CD14-positive monocyte (primary cell): ENCODE results near the gene UNC5A. TPM values are rescaled to one million over a fixed set of nuclear protein-coding genes. Genes with fewer than 3 reads are reported as not detected.
A peak's percentile ranks its signal among the peaks of the same experiment; 100 is the strongest.

Experiments used
- DNase-seq, 3 donors: peaks; one replicate each; pipeline ENCODE4 v3.0.0-alpha.2; 2011 to 2022
- H2AFZ ChIP-seq: 2 replicates; pipeline ENCODE4 v1.6.0; 2012; ENCODE audit warnings: mild to moderate bottlenecking, low read depth, low read length, inconsistent platforms; ENCODE audit not compliant: insufficient read depth, poor library complexity, severe bottlenecking
- H3K27ac ChIP-seq, 2 donors: 1 replicate in 1 of 2; 2 replicates in 1 of 2; pipeline ENCODE4 v1.5.1; 2012 to 2013; ENCODE audit warnings: low read length in 2 of 2, control low read depth in 1 of 2, inconsistent platforms in 1 of 2, low read depth in 1 of 2, mild to moderate bottlenecking in 1 of 2
- H3K27me3 ChIP-seq, 2 donors: one replicate each; pipeline versions ENCODE4 v1.6.0 to v1.6.1; 2011 to 2013; ENCODE audit warnings: low read length in 2 of 2; ENCODE audit not compliant: control insufficient read depth in 2 of 2, insufficient read depth in 2 of 2
- H3K36me3 ChIP-seq, 2 donors: replicated peaks in 1 of 2; 1 replicate in 1 of 2; 2 replicates in 1 of 2; pipeline versions ENCODE4 v1.5.1 to v1.6.1; 2012 to 2013; ENCODE audit warnings: low read length in 2 of 2, control low read depth in 1 of 2, inconsistent platforms in 1 of 2, mild to moderate bottlenecking in 1 of 2; ENCODE audit not compliant: insufficient read depth in 2 of 2, control insufficient read depth in 1 of 2
- H3K4me1 ChIP-seq, 2 donors: 1 replicate in 1 of 2; 2 replicates in 1 of 2; pipeline versions ENCODE4 v1.5.1 to v1.6.1; 2012 to 2013; ENCODE audit warnings: low read length in 2 of 2, control low read depth in 1 of 2, inconsistent platforms in 1 of 2, mild to moderate bottlenecking in 1 of 2, moderate library complexity in 1 of 2; ENCODE audit not compliant: insufficient read depth in 2 of 2, control insufficient read depth in 1 of 2
- H3K4me2 ChIP-seq: replicated peaks from 2 replicates; pipeline ENCODE3; 2012; ENCODE audit warnings: low read length, moderate library complexity, mild to moderate bottlenecking; ENCODE audit not compliant: poor library complexity, severe bottlenecking; ENCODE audit errors: extremely low read depth
- H3K4me3 ChIP-seq, 3 experiments: fragments of 200-600 bp in 1 of 3; sonication (generic) in 1 of 3; replicated peaks in 1 of 3; 1 replicate in 2 of 3; 2 replicates in 1 of 3; pipeline ENCODE4 v1.5.1; 2011 to 2013; ENCODE audit warnings: low read length in 3 of 3, mild to moderate bottlenecking in 3 of 3, control low read depth in 2 of 3, low read depth in 2 of 3, inconsistent platforms in 1 of 3, moderate library complexity in 1 of 3
- H3K79me2 ChIP-seq: 2 replicates; pipeline ENCODE4 v1.6.0; 2012; ENCODE audit warnings: mild to moderate bottlenecking, control low read depth, inconsistent platforms, low read length, moderate library complexity; ENCODE audit not compliant: insufficient read depth
- H3K9ac ChIP-seq: 2 replicates; pipeline ENCODE4 v1.6.0; 2017; ENCODE audit warnings: low read length, mild to moderate bottlenecking; ENCODE audit not compliant: insufficient read depth, poor library complexity, severe bottlenecking
- H3K9me3 ChIP-seq, 2 donors: replicated peaks in 1 of 2; 1 replicate in 1 of 2; 2 replicates in 1 of 2; pipeline versions ENCODE4 v1.5.1 to v1.6.1; 2012 to 2013; ENCODE audit warnings: low read length in 2 of 2, control low read depth in 1 of 2; ENCODE audit not compliant: control insufficient read depth in 1 of 2, insufficient read depth in 1 of 2
- H4K20me1 ChIP-seq: 2 replicates; pipeline ENCODE4 v1.6.0; 2012; ENCODE audit warnings: mild to moderate bottlenecking, low read length, control low read depth, moderate library complexity; ENCODE audit not compliant: insufficient read depth
- H3K27ac Mint-ChIP-seq, 7 donors: one replicate each; pipeline ENCODE4 v1.8.0; 2020; ENCODE audit warnings: mild to moderate bottlenecking in 7 of 7, mixed read lengths in 7 of 7, moderate library complexity in 6 of 7, inconsistent platforms in 2 of 7
- H3K27me3 Mint-ChIP-seq, 3 donors: one replicate each; pipeline ENCODE4 v1.8.0; 2021 to 2022; ENCODE audit warnings: low read depth in 3 of 3, mild to moderate bottlenecking in 3 of 3, mixed read lengths in 3 of 3, moderate library complexity in 3 of 3, inconsistent platforms in 1 of 3
- H3K36me3 Mint-ChIP-seq, 2 donors: one replicate each; pipeline ENCODE4 v1.8.0; 2020; ENCODE audit warnings: mixed read lengths in 2 of 2, inconsistent platforms in 1 of 2, mild to moderate bottlenecking in 1 of 2
- H3K4me1 Mint-ChIP-seq: one replicate; pipeline ENCODE4 v1.8.0; 2020; ENCODE audit warnings: mild to moderate bottlenecking, mixed read lengths
- H3K4me3 Mint-ChIP-seq, 2 donors: one replicate each; pipeline ENCODE4 v1.8.0; 2020; ENCODE audit warnings: mild to moderate bottlenecking in 2 of 2, mixed read lengths in 2 of 2, moderate library complexity in 1 of 2
- H3K9me3 Mint-ChIP-seq, 7 donors: one replicate each; pipeline ENCODE4 v1.8.0; 2020 to 2022; ENCODE audit warnings: mixed read lengths in 7 of 7, mild to moderate bottlenecking in 6 of 7, moderate library complexity in 6 of 7, inconsistent platforms in 2 of 7
- CTCF ChIP-seq: fragments of 200-600 bp; IDR thresholded peaks from one replicate; pipeline ENCODE4 v1.8.0; 2022; ENCODE audit warnings: antibody characterized with exemption, mild to moderate bottlenecking
- WGBS: methylation state at CpG from one replicate; pipeline ENCODE4 v1.1.5; 2013; ENCODE audit warnings: missing lambda C conversion rate; ENCODE audit not compliant: insufficient coverage; 5-methylcytosine and 5-hydroxymethylcytosine counted together
- intact Hi-C, 2 donors: fragments of 100-400 bp; cut with micrococcal nuclease; formaldehyde crosslinking; loops; one replicate each; pipeline versions ENCODE4 v1.15.0 to v1.15.1; 2023
- polyA plus RNA-seq, 3 donors: library from polyadenylated mRNA; depleted of rRNA in 1 of 3; unstranded in 2 of 3; stranded (reverse) in 1 of 3; fragments of 300-500 nt in 2 of 3; fragments of >200 nt in 1 of 3; fragmentation: Illumina TruSeq in 2 of 3; gene quantifications; 1 replicate in 2 of 3; 2 replicates in 1 of 3; pipeline ENCODE4 v1.2.3, GENCODE V29; 2012 to 2021

UNC5A gene
- polyA plus RNA-seq, 3 donors, result 0.03 to 0.07 TPM; not detected in 1

- H3K4me1 Mint-ChIP-seq, result peaks cover 18% of the 10 kb centered on the region
- Histone ChIP-seq H3K9ac (no peak overlapping the region), H3K9me3 (no peaks in the 10 kb centered on the region), H3K27me3 (no peaks in the 10 kb centered on the region), H3K4me3 (no peak overlapping the region), H3K27ac (peak overlapping the region in 1 of 2 donors; percentile 20), H4K20me1 (peaks cover 100% of the 10 kb centered on the region), H3K79me2 (peaks cover 5% of the 10 kb centered on the region), H3K4me2 (no peak overlapping the region), H2AFZ (no peak overlapping the region), H3K36me3 (peaks cover 70 to 73% of the 10 kb centered on the region in 2 donors), H3K4me1 (peaks cover 0 to 15% of the 10 kb centered on the region in 2 donors)
- no peak for TF ChIP-seq CTCF
- intact Hi-C loops, result no loop called here
- no peaks in the 10 kb centered on the region for H3K9me3 Mint-ChIP-seq
- H3K36me3 Mint-ChIP-seq, result peaks cover 66 to 74% of the 10 kb centered on the region in 2 donors
- no peak for DNase-seq
- H3K27me3 Mint-ChIP-seq, result peaks cover 0 to 4% (median 1%) of the 10 kb centered on the region in 3 donors
- WGBS, result 94% methylated on average over 24 of the region's 25 CpGs
- H3K4me3 Mint-ChIP-seq, result no peak overlapping the region
- H3K27ac Mint-ChIP-seq, result peak overlapping the region in 4 of 7 donors; percentile 18 to 73 (median 66)
These were observed 71.6 kb downstream of the UNC5A start for GRCh38 chr5:176881816-176882566.

- TF ChIP-seq CTCF, result no peak
- DNase-seq, result no peak
- 70% methylated on average over 6 of the region's 6 CpGs for WGBS
- Histone ChIP-seq H3K4me2 (no peak overlapping the region), H3K4me3 (no peak overlapping the region), H3K9me3 (no peaks in the 10 kb centered on the region), H3K27ac (no peak overlapping the region), H2AFZ (no peak overlapping the region), H4K20me1 (peaks cover 100% of the 10 kb centered on the region), H3K4me1 (peaks cover 0 to 16% of the 10 kb centered on the region in 2 donors), H3K27me3 (no peaks in the 10 kb centered on the region), H3K79me2 (peaks cover 5% of the 10 kb centered on the region), H3K9ac (no peak overlapping the region), H3K36me3 (peaks cover 76 to 78% of the 10 kb centered on the region in 2 donors)
- H3K4me1 Mint-ChIP-seq, result peaks cover 20% of the 10 kb centered on the region
- H3K27ac Mint-ChIP-seq, result peak overlapping the region in 3 of 7 donors; percentile 18 to 71 (median 63)
- intact Hi-C loops, result no loop called here
- peaks cover 72 to 79% of the 10 kb centered on the region in 2 donors for H3K36me3 Mint-ChIP-seq
- no peak overlapping the region for H3K4me3 Mint-ChIP-seq
- peaks cover 0 to 4% (median 1%) of the 10 kb centered on the region in 3 donors for H3K27me3 Mint-ChIP-seq
- no peaks in the 10 kb centered on the region for H3K9me3 Mint-ChIP-seq
These were observed 72.2 kb downstream of the UNC5A start for GRCh38 chr5:176882567-176882903.
